ENCODE data around the gene JRKL. TPM values are rescaled to one million over a fixed set of nuclear protein-coding genes. Genes with fewer than 3 reads are reported as not detected.

The JRKL gene
- total and polyA plus RNA-seq, 2 of the 8 experiments (the other 6 are each of a cell fraction or from before 2014, with no cell fraction given), result 1.4 to 4.9 TPM

DNA sequence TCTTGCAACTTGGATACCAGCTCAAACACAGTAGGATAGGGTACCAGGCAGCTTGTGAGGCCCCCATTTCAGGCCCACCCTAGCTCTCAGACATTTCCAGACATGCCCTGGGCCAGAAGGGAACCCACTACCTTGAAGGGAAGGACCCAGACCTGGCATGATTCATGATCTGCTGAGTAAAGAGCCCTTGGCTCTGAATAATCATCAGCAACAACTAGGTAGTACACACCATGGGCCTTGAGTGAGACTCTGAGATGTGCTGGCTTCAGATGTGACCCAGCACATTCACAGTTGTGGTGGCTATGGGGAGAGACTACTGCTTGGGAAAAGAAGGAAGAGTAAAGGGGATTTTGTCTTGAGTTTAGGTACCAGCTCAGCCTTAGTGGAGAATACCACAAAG is 23.6 kb downstream of the JRKL start (continued):
- TF ChIP-seq, protein P1, sequence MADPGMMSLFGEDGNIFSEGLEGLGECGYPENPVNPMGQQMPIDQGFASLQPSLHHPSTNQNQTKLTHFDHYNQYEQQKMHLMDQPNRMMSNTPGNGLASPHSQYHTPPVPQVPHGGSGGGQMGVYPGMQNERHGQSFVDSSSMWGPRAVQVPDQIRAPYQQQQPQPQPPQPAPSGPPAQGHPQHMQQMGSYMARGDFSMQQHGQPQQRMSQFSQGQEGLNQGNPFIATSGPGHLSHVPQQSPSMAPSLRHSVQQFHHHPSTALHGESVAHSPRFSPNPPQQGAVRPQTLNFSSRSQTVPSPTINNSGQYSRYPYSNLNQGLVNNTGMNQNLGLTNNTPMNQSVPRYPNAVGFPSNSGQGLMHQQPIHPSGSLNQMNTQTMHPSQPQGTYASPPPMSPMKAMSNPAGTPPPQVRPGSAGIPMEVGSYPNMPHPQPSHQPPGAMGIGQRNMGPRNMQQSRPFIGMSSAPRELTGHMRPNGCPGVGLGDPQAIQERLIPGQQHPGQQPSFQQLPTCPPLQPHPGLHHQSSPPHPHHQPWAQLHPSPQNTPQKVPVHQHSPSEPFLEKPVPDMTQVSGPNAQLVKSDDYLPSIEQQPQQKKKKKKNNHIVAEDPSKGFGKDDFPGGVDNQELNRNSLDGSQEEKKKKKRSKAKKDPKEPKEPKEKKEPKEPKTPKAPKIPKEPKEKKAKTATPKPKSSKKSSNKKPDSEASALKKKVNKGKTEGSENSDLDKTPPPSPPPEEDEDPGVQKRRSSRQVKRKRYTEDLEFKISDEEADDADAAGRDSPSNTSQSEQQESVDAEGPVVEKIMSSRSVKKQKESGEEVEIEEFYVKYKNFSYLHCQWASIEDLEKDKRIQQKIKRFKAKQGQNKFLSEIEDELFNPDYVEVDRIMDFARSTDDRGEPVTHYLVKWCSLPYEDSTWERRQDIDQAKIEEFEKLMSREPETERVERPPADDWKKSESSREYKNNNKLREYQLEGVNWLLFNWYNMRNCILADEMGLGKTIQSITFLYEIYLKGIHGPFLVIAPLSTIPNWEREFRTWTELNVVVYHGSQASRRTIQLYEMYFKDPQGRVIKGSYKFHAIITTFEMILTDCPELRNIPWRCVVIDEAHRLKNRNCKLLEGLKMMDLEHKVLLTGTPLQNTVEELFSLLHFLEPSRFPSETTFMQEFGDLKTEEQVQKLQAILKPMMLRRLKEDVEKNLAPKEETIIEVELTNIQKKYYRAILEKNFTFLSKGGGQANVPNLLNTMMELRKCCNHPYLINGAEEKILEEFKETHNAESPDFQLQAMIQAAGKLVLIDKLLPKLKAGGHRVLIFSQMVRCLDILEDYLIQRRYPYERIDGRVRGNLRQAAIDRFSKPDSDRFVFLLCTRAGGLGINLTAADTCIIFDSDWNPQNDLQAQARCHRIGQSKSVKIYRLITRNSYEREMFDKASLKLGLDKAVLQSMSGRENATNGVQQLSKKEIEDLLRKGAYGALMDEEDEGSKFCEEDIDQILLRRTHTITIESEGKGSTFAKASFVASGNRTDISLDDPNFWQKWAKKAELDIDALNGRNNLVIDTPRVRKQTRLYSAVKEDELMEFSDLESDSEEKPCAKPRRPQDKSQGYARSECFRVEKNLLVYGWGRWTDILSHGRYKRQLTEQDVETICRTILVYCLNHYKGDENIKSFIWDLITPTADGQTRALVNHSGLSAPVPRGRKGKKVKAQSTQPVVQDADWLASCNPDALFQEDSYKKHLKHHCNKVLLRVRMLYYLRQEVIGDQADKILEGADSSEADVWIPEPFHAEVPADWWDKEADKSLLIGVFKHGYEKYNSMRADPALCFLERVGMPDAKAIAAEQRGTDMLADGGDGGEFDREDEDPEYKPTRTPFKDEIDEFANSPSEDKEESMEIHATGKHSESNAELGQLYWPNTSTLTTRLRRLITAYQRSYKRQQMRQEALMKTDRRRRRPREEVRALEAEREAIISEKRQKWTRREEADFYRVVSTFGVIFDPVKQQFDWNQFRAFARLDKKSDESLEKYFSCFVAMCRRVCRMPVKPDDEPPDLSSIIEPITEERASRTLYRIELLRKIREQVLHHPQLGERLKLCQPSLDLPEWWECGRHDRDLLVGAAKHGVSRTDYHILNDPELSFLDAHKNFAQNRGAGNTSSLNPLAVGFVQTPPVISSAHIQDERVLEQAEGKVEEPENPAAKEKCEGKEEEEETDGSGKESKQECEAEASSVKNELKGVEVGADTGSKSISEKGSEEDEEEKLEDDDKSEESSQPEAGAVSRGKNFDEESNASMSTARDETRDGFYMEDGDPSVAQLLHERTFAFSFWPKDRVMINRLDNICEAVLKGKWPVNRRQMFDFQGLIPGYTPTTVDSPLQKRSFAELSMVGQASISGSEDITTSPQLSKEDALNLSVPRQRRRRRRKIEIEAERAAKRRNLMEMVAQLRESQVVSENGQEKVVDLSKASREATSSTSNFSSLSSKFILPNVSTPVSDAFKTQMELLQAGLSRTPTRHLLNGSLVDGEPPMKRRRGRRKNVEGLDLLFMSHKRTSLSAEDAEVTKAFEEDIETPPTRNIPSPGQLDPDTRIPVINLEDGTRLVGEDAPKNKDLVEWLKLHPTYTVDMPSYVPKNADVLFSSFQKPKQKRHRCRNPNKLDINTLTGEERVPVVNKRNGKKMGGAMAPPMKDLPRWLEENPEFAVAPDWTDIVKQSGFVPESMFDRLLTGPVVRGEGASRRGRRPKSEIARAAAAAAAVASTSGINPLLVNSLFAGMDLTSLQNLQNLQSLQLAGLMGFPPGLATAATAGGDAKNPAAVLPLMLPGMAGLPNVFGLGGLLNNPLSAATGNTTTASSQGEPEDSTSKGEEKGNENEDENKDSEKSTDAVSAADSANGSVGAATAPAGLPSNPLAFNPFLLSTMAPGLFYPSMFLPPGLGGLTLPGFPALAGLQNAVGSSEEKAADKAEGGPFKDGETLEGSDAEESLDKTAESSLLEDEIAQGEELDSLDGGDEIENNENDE (IDR thresholded peaks at IDR 0.05; ENCODE audit: insufficient replicate concordance, low read length), result no peak
- no peak for TF ChIP-seq USF2 (IDR thresholded peaks at IDR 0.05; ENCODE audit: low read length)
- no peak for TF ChIP-seq JUN (IDR thresholded peaks at IDR 0.05; ENCODE audit: low read depth, low read length)
- TF ChIP-seq RBBP5 (IDR thresholded peaks at IDR 0.05; ENCODE audit: borderline replicate concordance, low read depth, low read length), result no peak
- no peak for TF ChIP-seq HDAC6 (IDR thresholded peaks at IDR 0.05; ENCODE audit: low read depth, low read length)
- no peak for TF ChIP-seq CBX5 (IDR thresholded peaks at IDR 0.05; ENCODE audit: low read depth, low read length)
- TF ChIP-seq SRF (IDR thresholded peaks at IDR 0.05; ENCODE audit: low read depth, low read length), result no peak
- no peak for TF ChIP-seq TAF1 (IDR thresholded peaks at IDR 0.05; ENCODE audit: low read depth, low read length)
- TF ChIP-seq TEAD4 (IDR thresholded peaks at IDR 0.05; ENCODE audit: low read depth, low read length), result no peak
- no peak for TF ChIP-seq CREB1 (IDR thresholded peaks at IDR 0.05)
- no peak for TF ChIP-seq NANOG (IDR thresholded peaks at IDR 0.05; ENCODE audit: insufficient read depth, low read depth, low read length, poor library complexity, severe bottlenecking)
- TF ChIP-seq SUZ12 (IDR thresholded peaks at IDR 0.05; ENCODE audit: low read length), result no peak
